Fibroblast of skin of back (primary cell): Measurements from ENCODE around the gene KLHL35. TPM values are rescaled to one million over a fixed set of nuclear protein-coding genes. Genes with fewer than 3 reads are reported as not detected.

Source experiments
- DNase-seq: peaks from one replicate; pipeline ENCODE4 v3.0.0-alpha.2; 2013
- polyA plus RNA-seq, 2 experiments: library from polyadenylated mRNA; unstranded; fragments of 120-200 nt; gene quantifications; one replicate each; pipeline ENCODE4 v1.2.1, GENCODE V29; 2013; ENCODE audit not compliant: insufficient read length in 2 of 2

KLHL35 gene, protein sequence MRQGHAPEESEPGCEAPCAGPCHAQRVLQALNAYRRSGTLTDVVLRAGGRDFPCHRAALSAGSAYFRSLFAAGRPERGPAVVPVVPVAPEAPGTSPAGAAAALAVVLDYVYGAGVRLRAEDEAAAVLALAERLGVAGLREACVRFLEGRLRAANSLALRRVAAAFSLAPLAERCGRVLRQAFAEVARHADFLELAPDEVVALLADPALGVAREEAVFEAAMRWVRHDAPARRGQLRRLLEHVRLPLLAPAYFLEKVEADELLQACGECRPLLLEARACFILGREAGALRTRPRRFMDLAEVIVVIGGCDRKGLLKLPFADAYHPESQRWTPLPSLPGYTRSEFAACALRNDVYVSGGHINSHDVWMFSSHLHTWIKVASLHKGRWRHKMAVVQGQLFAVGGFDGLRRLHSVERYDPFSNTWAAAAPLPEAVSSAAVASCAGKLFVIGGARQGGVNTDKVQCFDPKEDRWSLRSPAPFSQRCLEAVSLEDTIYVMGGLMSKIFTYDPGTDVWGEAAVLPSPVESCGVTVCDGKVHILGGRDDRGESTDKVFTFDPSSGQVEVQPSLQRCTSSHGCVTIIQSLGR
- polyA plus RNA-seq (2013, experiment 1 of 2; ENCODE audit: insufficient read length): 3.1 TPM
- polyA plus RNA-seq (2013, experiment 2 of 2; ENCODE audit: insufficient read length): 2.2 TPM

GRCh38 chr11:75432911-75433321 is at the start of gene KLHL35:
KLHL35 (minus strand) TSS chr11:75433203; CDS start chr11:75430629, 2,574 bp downstream.
- DNase-seq: no peak

DNA sequence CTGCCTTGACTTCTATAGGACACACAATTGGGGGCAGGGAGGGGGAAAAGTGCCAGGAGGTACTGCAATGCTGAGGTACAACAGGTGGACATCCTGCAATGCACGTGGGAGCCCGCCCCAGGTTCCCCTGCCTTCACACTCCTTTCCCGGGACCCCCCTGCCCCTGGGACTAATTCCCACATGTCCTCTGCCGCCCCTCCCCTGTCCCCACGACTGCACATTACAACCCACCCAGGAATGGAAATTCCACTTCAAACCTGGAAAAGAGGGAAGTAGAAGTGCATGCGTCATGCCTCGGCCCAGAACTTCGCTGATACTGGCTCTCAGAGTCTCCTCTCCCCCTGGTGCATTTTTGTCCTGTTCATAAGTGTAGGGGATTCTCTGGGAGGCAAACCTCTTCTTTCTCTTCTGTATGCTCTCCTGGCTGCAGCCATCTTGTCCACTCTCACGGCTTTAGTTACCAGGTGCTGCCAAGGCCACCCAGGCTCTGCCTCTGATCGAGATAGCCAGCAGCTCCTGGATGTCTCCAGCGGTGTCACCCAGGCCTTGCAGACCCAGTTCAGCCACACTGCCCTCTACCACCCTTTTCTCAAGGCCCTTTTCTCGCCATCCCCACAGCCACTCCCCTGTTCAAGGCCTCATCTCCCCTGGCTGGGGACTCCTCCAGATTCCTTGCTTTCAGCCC is 49.1 kb upstream of the KLHL35 start:
- no peak for DNase-seq

- DNase-seq: no peak
These were observed 48.4 kb upstream of the KLHL35 start for GRCh38 chr11:75481223-75481921.

DNA sequence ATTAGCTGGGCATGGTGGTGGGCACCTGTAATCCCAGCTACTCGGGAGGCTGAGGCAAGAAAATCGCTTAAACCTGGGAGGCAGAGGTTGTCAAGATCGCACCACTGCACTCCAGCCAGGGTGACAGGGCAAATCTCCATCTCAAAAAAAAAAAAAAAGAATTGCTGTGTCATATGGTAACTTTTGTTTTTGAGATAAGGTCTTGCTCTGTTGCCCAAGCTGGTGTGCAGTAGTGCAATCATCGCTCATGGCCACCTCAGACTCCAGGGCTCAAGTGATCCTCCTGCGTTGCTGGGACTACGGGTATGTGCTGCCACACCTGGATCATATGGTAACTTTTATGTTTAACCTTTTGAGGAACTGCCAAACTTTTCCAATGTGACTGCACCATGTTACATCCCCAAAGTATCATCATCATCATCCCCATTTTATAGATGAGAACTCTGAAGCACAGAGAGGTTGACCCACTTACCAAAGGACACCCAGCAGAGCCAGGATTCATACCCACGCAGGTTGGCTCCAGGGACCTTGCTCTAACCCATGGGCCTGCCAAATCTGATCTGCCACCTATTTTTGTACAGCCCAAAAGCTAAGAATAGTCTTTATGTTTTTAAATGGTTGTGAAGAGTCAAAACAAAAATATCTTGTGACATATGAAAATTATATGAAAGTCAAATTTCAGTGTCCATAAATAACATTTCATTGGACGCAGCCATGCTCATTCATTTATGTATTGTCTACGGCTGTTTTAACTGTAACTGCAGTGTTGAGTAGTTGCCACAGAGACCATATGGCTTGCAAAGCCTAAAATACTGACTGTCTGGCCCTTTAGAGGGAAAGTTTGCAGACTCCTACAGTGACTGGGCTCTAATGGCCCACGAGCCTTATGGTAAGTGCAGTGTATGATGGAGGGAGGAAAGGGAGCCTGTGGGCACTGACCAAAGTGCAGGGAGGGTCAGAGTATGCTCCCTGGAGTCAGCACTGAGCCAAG is 47.5 kb upstream of the KLHL35 start:
- no peak for DNase-seq

- no peak for DNase-seq
These were observed 46.7 kb upstream of the KLHL35 start for GRCh38 chr11:75479597-75480145.

DNA sequence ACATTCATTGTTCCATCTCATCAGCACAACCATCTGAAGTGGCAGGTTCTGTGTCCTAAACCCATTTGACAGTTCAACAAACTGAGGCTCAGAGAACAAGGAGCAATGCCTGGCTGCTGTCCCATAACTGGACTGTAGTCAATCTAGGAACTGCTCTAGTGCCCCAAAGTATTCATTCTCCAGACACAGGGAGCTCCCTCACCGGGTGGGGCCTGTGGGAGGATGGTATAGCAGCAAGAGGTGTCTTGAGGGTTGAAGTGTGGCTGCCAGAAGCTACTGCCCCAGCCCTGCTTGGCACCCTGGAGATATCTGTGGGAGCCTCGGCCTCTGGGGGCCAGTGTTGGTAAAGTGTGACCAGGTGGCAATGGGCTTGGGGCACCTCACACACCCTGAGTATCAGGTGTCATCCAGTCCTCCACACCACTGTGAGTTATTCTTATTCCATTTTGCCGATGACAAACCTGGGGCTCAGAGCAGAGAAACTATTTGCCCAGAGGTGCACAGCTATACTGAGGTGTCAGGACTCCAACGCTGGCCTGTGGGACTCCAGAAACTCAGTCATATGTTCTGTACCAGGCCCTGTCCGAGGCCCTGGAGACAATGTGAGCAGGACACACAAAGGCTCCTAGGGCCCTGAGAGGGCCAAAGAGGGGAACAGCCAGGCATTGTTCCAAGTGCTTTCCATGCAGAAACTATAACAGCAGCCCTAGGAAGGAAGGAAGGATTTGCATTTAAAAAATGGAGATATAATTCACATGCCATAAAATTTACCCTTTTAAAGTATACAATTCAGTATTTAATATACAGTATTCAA is 46.0 kb upstream of the KLHL35 start:
- no peak for DNase-seq

DNA sequence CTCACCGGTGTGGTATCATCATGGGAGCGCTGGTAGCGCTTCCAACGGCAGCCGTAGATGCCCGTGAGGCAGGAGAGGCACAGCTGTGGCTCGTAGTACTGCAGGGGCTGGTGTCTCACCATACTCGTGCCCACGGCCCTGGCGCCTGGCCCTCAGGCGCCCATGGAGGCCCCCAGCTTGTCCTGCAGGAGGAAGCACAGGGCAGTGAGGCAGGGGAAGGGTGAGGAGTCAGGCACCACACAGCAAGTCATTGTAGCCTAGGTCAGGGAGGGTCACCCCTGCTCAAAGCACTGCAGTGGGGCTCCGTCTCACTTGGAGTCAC is 44.6 kb upstream of the KLHL35 start:
- no peak for DNase-seq

DNA sequence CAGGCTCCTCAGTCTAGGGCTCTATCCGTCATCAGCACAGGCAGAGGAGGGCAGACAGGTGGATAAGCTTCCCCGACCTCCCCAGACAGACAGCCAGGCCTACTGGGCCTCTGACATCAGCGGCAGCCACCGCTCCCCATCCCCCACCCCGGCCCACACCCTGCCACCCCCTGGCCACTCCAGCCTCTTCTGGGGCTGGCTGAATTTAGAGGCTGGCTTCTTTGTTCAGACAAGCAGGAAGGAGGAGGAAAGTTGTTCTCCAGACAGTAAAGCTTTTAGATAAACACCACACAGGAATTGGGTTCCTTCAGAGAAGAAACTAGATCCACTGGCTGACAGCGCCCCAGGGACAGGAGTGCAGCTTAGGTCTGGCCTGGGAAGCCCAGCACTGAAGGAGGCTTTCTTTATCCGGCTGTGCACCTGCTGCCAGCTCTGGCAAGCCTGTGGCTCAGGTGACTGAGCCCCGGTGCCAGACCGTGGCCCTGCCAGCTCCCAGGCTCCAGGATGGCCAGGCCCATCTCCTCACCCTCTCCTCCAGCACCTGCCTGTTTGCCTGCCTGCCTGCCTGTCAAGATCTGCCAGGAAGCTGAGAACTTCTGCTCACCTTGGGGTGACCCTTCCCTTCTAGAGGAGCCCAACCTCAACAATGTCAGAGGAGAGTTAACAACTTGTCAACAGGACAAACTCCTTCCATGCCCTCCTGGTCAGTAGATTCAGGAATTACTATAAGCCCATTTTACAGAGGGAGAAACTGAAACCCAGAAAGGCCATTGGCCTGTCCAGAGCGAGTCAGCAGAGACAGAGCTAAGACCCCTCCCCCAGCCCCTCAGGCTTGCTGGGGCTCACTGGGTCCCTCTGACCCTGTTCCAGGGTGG is 44.0 kb upstream of the KLHL35 start:
- no peak for DNase-seq

DNA sequence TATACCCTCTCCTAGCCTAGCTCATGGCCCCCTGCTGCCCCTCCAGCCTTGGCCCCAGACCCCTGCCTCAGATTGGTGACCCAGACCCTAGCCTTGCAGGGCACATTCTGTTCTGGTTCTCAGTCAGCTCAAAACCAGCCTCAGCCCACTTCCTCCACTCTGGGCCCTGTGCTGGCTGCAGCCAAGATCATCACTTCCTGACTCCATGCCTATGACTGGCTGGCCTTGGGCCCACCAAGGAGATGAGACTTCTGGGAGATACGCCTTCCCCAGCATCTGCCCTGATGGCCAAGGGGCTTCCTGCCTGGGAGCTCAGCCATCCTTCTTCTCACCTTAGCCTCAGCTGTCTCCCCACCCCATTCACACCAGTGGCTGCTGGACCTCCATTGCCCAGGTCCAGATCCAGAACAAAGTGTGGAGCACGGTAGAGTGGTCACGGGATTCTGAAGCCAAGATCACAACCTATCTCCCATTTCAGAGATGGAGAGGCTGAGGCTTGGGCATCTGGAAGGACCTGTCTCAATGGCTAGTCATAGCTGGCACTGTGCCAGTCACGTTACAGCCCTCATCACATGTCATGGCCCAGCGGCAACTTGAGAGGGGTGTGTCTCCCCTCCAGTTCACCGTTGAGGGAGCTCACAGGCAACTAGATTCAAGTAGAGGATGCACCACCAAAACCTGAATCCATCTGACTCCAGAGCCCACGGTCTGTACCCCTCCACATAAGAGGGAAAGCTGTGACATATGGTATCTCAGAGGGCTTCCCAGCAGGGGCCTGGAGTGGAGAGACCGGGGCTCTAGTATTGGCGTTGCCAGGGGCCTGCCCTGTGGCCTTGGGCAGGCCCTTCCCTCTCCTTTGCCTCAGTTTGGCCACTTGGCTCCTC is 43.0 kb upstream of the KLHL35 start:
- DNase-seq: peak; percentile 40

GRCh38 chr11:75474878-75475766 is 42.1 kb upstream of the KLHL35 start:
- peak; percentile 60 for DNase-seq

DNA sequence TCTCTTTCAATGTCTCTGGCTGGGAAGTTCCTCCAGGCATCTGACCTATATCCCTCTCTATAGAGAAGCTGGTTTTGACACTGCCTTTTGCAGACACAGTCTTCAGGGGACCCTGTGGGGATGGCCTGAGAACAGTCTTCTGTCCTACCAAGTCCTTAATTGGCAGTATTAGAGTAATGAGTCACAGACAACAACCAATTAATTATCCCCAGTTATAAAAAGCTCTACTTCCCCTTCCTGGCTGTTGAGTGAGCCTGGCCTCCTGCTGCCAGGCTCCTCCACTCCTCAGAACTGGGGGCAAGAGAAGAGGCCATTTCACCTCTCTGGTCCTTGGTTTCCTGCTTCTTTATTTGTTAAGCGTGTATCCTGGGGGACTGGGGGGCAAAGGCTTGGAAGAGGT is 41.2 kb upstream of the KLHL35 start:
- DNase-seq: no peak

DNA sequence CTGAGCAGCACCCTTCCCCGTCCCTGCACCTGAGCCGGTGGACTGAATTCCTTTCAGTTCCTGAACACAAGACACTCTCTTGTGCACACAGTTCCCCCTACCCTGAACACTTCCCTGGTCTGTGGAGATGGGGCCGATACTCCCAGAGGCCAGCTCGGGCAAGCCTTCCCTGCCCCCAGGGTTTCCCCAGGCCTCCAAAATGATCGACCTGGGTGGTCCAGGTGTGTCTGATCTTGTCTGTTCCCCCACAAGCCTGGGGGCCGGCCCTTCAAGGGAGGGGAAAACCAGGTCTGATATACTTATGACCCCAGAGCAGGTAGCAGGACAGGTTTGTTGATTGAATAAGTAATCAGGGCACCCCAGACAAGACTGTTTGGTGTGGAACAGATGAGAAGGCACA is 40.7 kb upstream of the KLHL35 start:
- no peak for DNase-seq

- no peak for DNase-seq
These were observed 39.2 kb upstream of the KLHL35 start for GRCh38 chr11:75472081-75472732.

DNA sequence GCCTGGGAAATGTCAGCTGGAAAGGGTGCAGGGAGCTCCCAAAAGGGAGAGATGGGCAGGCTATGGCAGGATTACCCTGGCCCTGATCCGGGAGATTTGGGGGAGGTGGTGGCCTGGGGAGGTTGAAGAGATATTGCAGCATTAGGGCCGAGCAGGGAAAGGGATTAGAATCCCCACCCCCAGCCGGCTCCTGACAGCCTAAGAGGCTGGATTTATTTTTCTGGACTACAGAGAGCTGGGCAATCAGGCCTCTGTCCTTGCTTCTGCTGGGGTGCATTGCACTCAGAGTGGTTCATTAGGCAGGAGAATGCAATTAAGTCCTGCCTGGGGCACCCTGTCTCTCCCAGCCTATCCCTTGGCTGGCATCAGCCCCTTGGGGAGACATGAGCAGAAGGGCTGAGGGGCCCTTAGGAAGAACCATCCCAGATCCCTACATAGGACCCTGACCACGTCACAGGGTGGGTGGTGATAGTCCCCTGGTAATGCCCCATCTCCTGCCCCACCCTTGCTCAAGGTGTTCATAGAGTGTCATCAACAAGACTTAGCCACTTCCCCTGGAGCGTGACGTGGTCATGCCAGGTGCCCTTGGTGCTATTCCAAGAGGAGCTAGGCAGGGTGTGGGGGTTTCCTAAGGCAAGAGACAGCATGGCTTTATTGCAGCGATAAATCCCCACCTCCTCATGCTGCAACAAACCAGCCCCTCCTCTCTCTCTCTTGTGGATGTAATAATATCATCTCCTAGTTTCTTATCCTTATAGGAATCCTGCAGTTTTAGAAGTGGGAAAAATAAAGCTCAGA is 38.4 kb upstream of the KLHL35 start:
- DNase-seq: no peak

- DNase-seq: no peak
These were observed 37.6 kb upstream of the KLHL35 start for GRCh38 chr11:75470476-75471080.
